Cardiac fibroblast (primary cell): ENCODE measurements around the gene MAFF.

Experiments
- DNase-seq, 2 donors: peaks; one replicate each; pipeline versions ENCODE4 v3.0.0 to v3.0.0-alpha.2; 2010; ENCODE audit warnings: low read depth in 2 of 2
- H3K4me3 ChIP-seq, 2 donors: replicated peaks in 1 of 2; 1 replicate in 1 of 2; 2 replicates in 1 of 2; pipeline ENCODE4 v1.5.1; 2011; ENCODE audit warnings: low read depth in 2 of 2, low read length in 2 of 2, mild to moderate bottlenecking in 2 of 2, moderate library complexity in 1 of 2
- CTCF ChIP-seq: IDR thresholded peaks from one replicate; pipeline ENCODE4 v1.5.1; 2011; ENCODE audit warnings: low read depth, mild to moderate bottlenecking, low read length, inconsistent platforms

The MAFF gene

DNA sequence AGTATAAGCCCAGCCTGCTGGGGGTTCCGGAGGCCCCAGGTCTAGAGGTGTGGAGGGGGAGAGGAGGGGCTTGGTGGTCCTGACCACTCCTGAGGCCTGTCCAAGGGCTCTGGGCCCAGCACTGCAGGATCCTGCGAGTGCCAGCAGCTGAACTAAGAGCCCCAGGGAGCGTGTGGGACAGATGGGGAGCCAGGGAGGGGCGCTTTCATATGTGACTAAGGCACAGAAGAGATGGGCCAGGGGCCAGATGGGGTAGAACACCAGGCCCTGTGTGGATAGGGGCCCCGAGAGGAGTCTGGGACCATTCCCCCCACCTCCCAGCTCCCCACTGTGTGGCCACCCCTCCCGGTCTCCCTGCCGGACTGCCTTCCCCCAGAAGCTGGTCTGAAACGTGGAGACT is 18.4 kb downstream of the MAFF start:
- TF ChIP-seq CTCF: no peak
- H3K4me3 ChIP-seq: no peak overlapping the region
- DNase-seq: no peak

GRCh38 chr22:38220653-38221386 is 19.0 kb downstream of the MAFF start:
- no peak overlapping the region for H3K4me3 ChIP-seq
- no peak for TF ChIP-seq CTCF
- no peak for DNase-seq

DNA sequence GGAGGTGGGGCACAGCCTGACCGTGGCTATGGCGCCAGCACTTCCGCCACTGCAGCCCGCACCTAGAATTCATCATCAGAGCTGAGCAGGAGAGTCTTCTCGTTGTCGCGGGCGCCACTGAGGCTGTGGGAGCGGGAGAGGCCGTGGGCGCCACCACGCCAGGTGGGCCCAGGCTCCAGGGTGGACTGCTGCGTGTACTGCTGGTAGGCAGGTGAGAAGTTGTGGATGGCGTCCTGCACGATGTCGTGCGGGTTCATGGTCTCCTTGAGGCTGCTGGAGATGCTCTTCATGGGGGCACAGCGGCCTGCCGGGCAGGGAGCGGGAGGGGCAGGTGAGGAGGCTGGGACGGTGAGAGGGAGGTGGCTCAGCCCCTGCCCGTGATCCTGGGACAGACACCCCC is 19.6 kb downstream of the MAFF start:
- no peak for DNase-seq
- no peak overlapping the region for H3K4me3 ChIP-seq
- no peak for TF ChIP-seq CTCF

- H3K4me3 ChIP-seq: no peak overlapping the region
- no peak for TF ChIP-seq CTCF
- DNase-seq: no peak
These were observed 20.4 kb downstream of the MAFF start for GRCh38 chr22:38221908-38222796.

- H3K4me3 ChIP-seq: no peak overlapping the region
- no peak for TF ChIP-seq CTCF
- no peak for DNase-seq
These were observed 21.0 kb downstream of the MAFF start for GRCh38 chr22:38222797-38223119.

DNA sequence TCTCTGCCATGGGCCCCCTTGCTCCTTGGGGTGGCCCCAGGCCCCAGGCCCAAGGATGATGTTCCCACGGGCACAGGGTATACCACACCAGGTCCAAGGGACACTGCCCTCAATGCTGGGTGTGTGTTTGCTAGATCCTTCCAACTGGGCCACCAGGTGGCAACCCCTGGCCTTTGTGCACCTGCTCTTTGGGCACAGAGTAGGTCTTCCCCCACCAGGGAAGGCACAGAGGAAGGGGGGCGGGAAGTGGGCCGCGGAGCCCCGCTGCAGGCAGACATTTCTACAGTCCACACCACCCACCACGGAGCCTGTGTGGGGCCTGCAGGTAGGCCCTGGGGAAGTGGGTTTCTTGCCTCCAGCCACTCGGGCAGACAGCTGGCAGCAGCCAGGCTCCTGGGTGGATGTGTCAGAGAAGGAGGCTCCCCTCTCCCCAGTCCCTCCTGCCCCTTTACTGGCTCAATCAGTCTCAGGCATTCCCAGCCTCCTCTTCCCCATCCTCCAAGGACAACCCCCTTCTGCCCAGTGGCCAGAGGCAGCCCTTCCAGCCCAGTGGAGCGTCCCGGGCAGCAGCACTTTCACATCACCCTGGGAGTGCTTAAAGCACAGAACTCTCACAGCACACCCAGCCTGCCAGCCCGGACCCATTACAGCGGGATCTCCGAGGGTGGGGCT is 21.6 kb downstream of the MAFF start:
- DNase-seq: no peak
- H3K4me3 ChIP-seq: no peak overlapping the region
- no peak for TF ChIP-seq CTCF
